NCI-H748 (cell line): ENCODE measurements around the gene SMPD4.
"Not testable (repeated sequence)": the region's sequence is repeated elsewhere in the genome, so short reads cannot be mapped to it uniquely, and the experiment has no call there.

Experiments used
- DNase-seq: peaks from one replicate; lab custom pipeline; 2025; ENCODE audit not compliant: unreplicated experiment; lab: John Stamatoyannopoulos, UW

The SMPD4 gene

GRCh38 chr2:130141002-130141401, 40.4 kb downstream of the SMPD4 start:
- not testable (repeated sequence) for DNase-seq

GRCh38 chr2:130140516-130140915, 40.9 kb downstream of the SMPD4 start:
- DNase-seq: not testable (repeated sequence)

GRCh38 chr2:130139331-130140280, 41.8 kb downstream of the SMPD4 start:
- not testable (repeated sequence) for DNase-seq

DNA sequence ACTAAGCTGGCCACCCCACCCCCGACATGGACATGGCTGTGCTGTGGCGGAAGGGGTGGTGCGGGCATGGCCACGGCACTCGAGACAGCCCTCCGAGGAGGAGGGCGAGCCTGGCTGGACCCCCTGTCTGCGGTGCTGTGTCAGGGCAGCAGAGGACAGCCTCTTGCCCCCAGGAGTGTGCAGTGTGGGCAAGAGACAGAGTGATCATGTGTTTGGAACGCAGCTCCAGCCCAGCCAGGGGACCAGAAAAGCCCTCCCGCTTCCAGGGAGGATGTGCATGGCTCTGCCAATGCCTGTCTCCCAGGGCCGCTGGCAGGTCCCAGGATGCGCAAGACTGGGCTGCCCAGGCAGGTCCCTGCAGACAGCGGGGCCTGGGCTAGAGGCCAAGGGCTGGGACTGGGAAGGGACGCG, 42.6 kb downstream of the SMPD4 start:
- not testable (repeated sequence) for DNase-seq

GRCh38 chr2:130138326-130138725, 43.1 kb downstream of the SMPD4 start:
- not testable (repeated sequence) for DNase-seq

- not testable (repeated sequence) for DNase-seq
These were observed 44.3 kb downstream of the SMPD4 start for GRCh38 chr2:130137118-130137517.

GRCh38 chr2:130136546-130136945, 44.9 kb downstream of the SMPD4 start:
- DNase-seq: not testable (repeated sequence)

GRCh38 chr2:130135692-130136541, 45.5 kb downstream of the SMPD4 start:
- no peak for DNase-seq

DNA sequence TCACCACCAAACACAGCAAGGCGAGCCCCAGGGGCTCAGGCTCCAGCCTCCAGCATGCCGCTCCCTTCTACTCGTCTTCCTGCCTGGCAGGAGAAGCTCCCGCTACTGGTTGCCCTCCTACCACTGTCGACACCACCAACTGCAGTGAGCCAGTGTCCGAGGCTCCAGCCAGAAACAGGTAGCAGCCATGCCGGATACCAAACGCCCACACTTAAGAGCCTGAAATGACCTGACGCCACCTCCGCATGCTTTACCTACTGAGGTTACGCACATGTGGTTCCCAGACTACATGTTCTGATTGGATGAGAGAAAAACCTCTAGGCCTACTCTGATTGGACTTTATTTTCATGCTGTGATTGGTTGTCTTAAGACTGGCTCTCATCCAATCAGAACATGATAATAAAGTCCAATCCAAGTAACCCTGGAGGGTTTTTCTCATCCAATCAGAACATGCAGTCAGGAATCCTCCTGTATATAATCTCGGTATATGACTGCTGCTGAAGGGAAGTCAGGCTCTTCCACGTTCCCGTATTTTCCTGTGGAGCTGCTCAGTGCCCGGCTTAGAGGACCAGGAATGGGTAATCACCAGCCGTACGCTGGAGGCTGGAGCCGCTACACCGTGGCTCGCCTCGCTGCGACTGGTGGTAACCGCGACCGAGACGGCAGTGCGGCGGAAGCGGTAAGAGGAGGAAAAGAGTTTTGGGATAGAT, 52.1 kb downstream of the SMPD4 start, which contains the start of gene POTEF:
TSS of gene POTEF (minus strand) at position 103 of the 710 bp plus-strand sequence. CDS start 8,707 bp downstream, outside the sequence.
- DNase-seq: peak; percentile 81

- not testable (repeated sequence) for DNase-seq
These were observed 52.9 kb downstream of the SMPD4 start for GRCh38 chr2:130128464-130128863.

- DNase-seq: not testable (repeated sequence)
These were observed 53.7 kb downstream of the SMPD4 start for GRCh38 chr2:130127726-130128125.

DNA sequence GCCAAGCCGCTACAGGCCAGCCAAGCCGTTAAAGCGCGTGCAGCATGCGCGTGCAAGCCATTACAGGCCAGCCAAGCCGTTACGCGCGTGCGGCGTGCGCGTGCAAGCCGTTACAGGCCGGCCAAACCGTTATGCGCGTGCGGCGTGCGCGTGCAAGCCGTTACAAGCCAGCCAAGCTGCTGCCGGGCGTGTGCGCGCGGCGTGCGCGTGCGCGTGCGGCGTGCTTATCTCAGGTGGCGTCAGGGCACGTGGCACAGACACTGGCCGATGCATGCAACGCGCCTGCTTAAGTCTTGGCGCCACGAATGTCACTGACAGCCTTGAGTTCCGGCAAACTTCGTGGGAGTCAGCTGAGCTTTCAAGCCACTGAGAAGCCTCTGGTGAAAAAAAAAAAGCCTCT, 60.5 kb downstream of the SMPD4 start:
- not testable (repeated sequence) for DNase-seq

DNA sequence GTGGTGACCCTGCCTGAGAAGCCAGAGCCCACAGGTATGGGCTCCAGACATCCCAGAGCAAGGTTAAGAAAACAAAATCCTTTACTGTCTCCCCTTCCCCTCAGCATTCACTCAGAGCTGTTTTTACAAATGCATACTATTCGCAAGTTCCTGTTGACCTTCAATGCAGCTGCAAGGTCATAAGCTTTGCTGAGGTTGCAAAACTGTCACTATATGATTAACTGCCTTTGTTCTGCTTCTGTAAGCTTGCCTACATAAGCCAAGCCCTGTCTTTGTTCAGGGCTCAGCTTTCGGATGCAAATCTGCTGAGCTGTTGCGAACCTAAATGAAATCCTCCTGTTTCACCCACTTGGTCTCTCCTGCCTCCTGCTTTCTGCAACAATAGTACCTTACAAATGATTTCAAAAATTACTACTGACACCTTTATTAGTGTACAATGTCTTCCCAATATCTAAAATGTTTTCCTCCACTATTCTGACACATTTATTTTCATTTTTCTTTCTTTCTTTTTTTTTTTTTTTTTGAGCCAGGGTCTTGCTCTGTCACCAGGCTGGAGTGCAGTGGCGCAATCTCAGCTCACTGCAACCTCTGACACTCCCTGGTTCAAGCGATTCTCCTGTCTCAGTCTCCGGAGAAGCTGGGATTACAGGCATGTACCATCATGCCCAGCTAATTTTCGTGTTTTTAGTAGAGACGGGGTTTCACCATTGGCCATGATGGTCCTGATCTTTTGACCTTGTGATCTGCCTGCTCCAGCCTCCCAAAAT, 78.6 kb downstream of the SMPD4 start:
- not testable (repeated sequence) for DNase-seq
